Kidney (tissue), 14 donors: ENCODE measurements around the gene PIP5K1B. TPM values are rescaled to one million over a fixed set of nuclear protein-coding genes. Genes with fewer than 3 reads are reported as not detected.

ENCODE experiments used
- DNase-seq, 5 donors: peaks; one replicate each; pipeline ENCODE4 v3.0.0-alpha.2; 2013 to 2020
- FAIRE-seq: peaks from 2 replicates; lab custom pipeline; 2012; peaks lifted over from hg19 to GRCh38; lab: Jason Lieb, UNC
- H3K27ac ChIP-seq, 2 donors: one replicate each; pipeline ENCODE4 v1.7.0; 2013; ENCODE audit warnings: low read depth in 2 of 2, low read length in 2 of 2, inconsistent platforms in 1 of 2
- H3K27me3 ChIP-seq: one replicate; pipeline ENCODE4 v1.7.1; 2013; ENCODE audit warnings: low read length, inconsistent platforms; ENCODE audit not compliant: control insufficient read depth, insufficient read depth
- H3K36me3 ChIP-seq, 3 donors: one replicate each; pipeline versions ENCODE4 v1.7.0 to v1.7.1; 2013; ENCODE audit warnings: low read length in 3 of 3, control low read depth in 1 of 3, inconsistent platforms in 1 of 3; ENCODE audit not compliant: insufficient read depth in 3 of 3, control insufficient read depth in 2 of 3
- H3K4me1 ChIP-seq, 3 donors: one replicate each; pipeline versions ENCODE4 v1.7.0 to v1.7.1; 2013; ENCODE audit warnings: low read length in 3 of 3, inconsistent platforms in 1 of 3, low read depth in 1 of 3; ENCODE audit not compliant: control insufficient read depth in 2 of 3, insufficient read depth in 2 of 3
- H3K4me3 ChIP-seq, 3 donors: one replicate each; pipeline versions ENCODE4 v1.7.0 to v1.8.1; 2013; ENCODE audit warnings: low read length in 3 of 3, control low read depth in 1 of 3, inconsistent platforms in 1 of 3
- H3K9ac ChIP-seq, 3 donors: one replicate each; pipeline versions ENCODE4 v1.7.0 to v1.7.1; 2013; ENCODE audit warnings: low read length in 3 of 3, control low read depth in 1 of 3, inconsistent platforms in 1 of 3
- H3K9me3 ChIP-seq, 3 donors: one replicate each; pipeline versions ENCODE4 v1.7.0 to v1.7.1; 2013; ENCODE audit warnings: low read length in 3 of 3, control low read depth in 1 of 3, inconsistent platforms in 1 of 3; ENCODE audit not compliant: control insufficient read depth in 2 of 3, insufficient read depth in 1 of 3
- intact Hi-C: fragments of 100-400 bp; cut with DNase I; formaldehyde crosslinking; loops from one replicate; pipeline ENCODE4 v1.11.1; 2022
- polyA plus RNA-seq: library from polyadenylated mRNA; stranded (reverse); fragments of 350-450 nt; fragmentation: Illumina TruSeq; extraction: RNeasy Lipid Tissue Mini Kit (QIAGEN cat#74804); gene quantifications from one replicate; pipeline ENCODE4 v1.2.3, GENCODE V29; 2014; ENCODE audit warnings: low read depth, low replicate concordance; ENCODE audit not compliant: insufficient read depth
- total RNA-seq: library from RNA; stranded (reverse); fragmentation: NEBNext Ultra II Directional; extraction: Animal tissue kit (Norgen Biotek cat#: 25700); gene quantifications from one replicate; pipeline ENCODE4 v1.2.1, GENCODE V29; 2021
- TF ChIP-seq, protein P1 (sequence below): IDR thresholded peaks from 3 replicates; pipeline ENCODE4 v1.5.1; 2012; ENCODE audit warnings: mild to moderate bottlenecking, moderate library complexity, borderline replicate concordance; ENCODE audit not compliant: insufficient read depth; ENCODE audit errors: extremely low read depth
- donor health status: control.
- donor health status: control.
- donor health status: control.
- donor health status: control.
- donor health status: control.
- donor health status: DM: yes; HTN: yes; CAD: no.
- donor health status: Normal renal cell carcinoma (clear cell type).

The PIP5K1B gene
- total and polyA plus RNA-seq, 2 donors from 2014 or later = 9.4 to 10.1 TPM

DNA sequence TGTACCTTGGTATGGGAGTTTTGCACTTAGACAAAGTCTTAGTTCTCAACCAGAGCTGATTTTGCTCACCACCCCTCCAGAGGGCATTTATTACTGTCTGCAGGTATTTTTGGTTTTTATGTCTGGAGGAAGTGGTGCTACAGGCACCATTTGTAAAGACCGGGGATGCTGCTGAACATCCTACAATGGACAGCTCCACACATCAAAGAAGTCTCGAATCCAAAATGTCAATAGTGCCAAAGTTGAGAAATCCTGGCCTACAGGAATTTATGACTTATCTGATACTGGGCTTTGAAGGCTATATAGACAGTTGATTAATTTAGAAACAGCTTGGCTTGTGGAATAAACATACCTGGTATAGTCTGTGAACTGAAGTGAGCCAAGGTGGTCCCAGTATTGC, 137.5 kb downstream of the PIP5K1B start:
- Histone ChIP-seq H3K4me3 (no peak overlapping the region), H3K4me1 (no peaks in the 10 kb centered on the region), H3K27me3 (no peaks in the 10 kb centered on the region), H3K9ac (no peak overlapping the region), H3K27ac (no peak overlapping the region), H3K36me3 (no peaks in the 10 kb centered on the region), H3K9me3 (no peaks in the 10 kb centered on the region)
- no peak for FAIRE-seq
- TF ChIP-seq, protein P1, sequence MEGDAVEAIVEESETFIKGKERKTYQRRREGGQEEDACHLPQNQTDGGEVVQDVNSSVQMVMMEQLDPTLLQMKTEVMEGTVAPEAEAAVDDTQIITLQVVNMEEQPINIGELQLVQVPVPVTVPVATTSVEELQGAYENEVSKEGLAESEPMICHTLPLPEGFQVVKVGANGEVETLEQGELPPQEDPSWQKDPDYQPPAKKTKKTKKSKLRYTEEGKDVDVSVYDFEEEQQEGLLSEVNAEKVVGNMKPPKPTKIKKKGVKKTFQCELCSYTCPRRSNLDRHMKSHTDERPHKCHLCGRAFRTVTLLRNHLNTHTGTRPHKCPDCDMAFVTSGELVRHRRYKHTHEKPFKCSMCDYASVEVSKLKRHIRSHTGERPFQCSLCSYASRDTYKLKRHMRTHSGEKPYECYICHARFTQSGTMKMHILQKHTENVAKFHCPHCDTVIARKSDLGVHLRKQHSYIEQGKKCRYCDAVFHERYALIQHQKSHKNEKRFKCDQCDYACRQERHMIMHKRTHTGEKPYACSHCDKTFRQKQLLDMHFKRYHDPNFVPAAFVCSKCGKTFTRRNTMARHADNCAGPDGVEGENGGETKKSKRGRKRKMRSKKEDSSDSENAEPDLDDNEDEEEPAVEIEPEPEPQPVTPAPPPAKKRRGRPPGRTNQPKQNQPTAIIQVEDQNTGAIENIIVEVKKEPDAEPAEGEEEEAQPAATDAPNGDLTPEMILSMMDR = no peak
- intact Hi-C loops = loop anchor here (10.0 kb wide), 1 partner anchor 258 kb away; no protein-coding TSS in a partner anchor
- no peak for DNase-seq

DNA sequence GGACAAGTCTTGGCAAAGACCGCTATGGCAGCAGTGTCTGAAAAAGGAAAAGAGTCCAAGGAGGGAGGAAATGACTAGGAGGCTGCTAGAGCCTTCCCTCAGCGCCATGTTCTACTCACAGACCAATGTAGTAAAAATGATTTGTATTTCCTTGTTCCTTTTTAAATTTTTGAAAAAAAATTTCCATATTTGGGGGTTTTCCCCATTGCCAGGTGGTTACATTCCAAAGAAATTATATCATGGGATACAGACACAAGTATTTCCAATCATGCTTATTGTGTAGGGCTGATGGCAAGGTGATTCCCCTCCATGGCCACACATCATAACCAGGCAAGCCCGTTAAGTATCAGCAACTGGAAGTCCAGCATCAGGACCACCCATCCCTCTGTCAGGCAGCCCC, 138.2 kb downstream of the PIP5K1B start:
- Histone ChIP-seq H3K36me3 (no peaks in the 10 kb centered on the region), H3K9me3 (no peaks in the 10 kb centered on the region), H3K4me1 (no peaks in the 10 kb centered on the region), H3K27ac (no peak overlapping the region), H3K4me3 (no peak overlapping the region), H3K9ac (no peak overlapping the region), H3K27me3 (no peaks in the 10 kb centered on the region)
- TF ChIP-seq, protein P1 = no peak
- DNase-seq = no peak
- FAIRE-seq = no peak
- intact Hi-C loops = loop anchor here (10.0 kb wide), 1 partner anchor 258 kb away; no protein-coding TSS in a partner anchor

DNA sequence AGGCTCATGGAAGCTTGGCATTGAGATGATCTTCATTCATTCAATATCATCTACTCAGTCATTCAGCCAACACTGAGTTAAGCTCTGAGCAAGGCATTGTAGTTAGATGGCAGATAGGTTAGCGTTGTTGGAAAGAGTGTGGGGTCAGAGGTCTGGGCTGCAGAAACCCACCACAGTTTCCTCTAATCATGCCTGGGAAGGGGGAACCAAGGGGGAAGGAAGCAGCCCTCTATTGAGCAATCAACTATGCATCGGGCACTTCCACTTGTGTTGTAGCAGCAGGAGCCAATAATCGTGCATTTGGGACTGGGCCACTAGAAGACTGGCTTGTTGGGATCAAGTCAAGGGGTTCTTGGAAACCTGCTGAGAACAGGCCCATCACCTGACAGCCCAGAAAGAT, 139.1 kb downstream of the PIP5K1B start:
- DNase-seq (no peak), FAIRE-seq (no peak)
- no peaks in the 10 kb centered on the region for H3K4me1 ChIP-seq
- H3K27ac ChIP-seq = no peak overlapping the region
- H3K36me3 ChIP-seq = no peaks in the 10 kb centered on the region
- no peaks in the 10 kb centered on the region for H3K9me3 ChIP-seq
- intact Hi-C loops = loop anchor here (10.0 kb wide), 1 partner anchor 259 kb away; no protein-coding TSS in a partner anchor
- H3K27me3 ChIP-seq = no peaks in the 10 kb centered on the region
- no peak overlapping the region for H3K4me3 ChIP-seq
- H3K9ac ChIP-seq = no peak overlapping the region
- TF ChIP-seq, protein P1 = no peak
